H9 (cell line): Measurements from ENCODE around the gene VDAC1. TPM values are rescaled to one million over a fixed set of nuclear protein-coding genes. Genes with fewer than 3 reads are reported as not detected.

ENCODE experiments used
- DNase-seq: peaks from one replicate; pipeline ENCODE4 v3.0.0-alpha.2; 2017
- H2AFZ ChIP-seq: one replicate; pipeline ENCODE4 v1.6.1; 2013; ENCODE audit warnings: mild to moderate bottlenecking, low read length, control low read depth, moderate library complexity
- H2AK5ac ChIP-seq: 2 replicates; pipeline ENCODE4 v1.6.1; 2013; ENCODE audit warnings: low read length, control low read depth, mixed read lengths; ENCODE audit not compliant: insufficient read length
- H2BK120ac ChIP-seq: one replicate; pipeline ENCODE4 v1.6.1; 2013; ENCODE audit warnings: low read depth, mild to moderate bottlenecking, low read length, control low read depth, inconsistent platforms; ENCODE audit not compliant: poor library complexity, severe bottlenecking
- H2BK12ac ChIP-seq: 2 replicates; pipeline ENCODE4 v1.6.1; 2013; ENCODE audit warnings: low read length, control low read depth, mixed read lengths, low read depth; ENCODE audit not compliant: insufficient read length
- H2BK15ac ChIP-seq: 2 replicates; pipeline ENCODE4 v1.6.1; 2013; ENCODE audit warnings: low read depth, low read length, control low read depth
- H2BK20ac ChIP-seq: one replicate; pipeline ENCODE4 v1.6.1; 2013; ENCODE audit warnings: low read depth, mild to moderate bottlenecking, low read length, control low read depth, inconsistent platforms; ENCODE audit not compliant: poor library complexity, severe bottlenecking
- H2BK5ac ChIP-seq: 2 replicates; pipeline ENCODE4 v1.6.1; 2013; ENCODE audit warnings: low read length, control low read depth, mixed read lengths; ENCODE audit not compliant: insufficient read length
- H3K14ac ChIP-seq: 2 replicates; pipeline ENCODE4 v1.6.1; 2013; ENCODE audit warnings: low read length, control low read depth; ENCODE audit not compliant: insufficient read depth
- H3K18ac ChIP-seq: 2 replicates; pipeline ENCODE4 v1.6.1; 2013; ENCODE audit warnings: low read depth, mild to moderate bottlenecking, mixed read lengths, low read length, control low read depth; ENCODE audit not compliant: insufficient read length
- H3K23ac ChIP-seq: 2 replicates; pipeline ENCODE4 v1.6.1; 2013; ENCODE audit warnings: low read length, control low read depth, mixed read lengths, low read depth; ENCODE audit not compliant: insufficient read length
- H3K23me2 ChIP-seq: 2 replicates; pipeline ENCODE4 v1.6.1; 2013; ENCODE audit warnings: low read depth, mild to moderate bottlenecking, mixed read lengths, low read length, control low read depth; ENCODE audit not compliant: insufficient read length, poor library complexity, severe bottlenecking
- H3K27ac ChIP-seq: 2 replicates; pipeline ENCODE4 v1.5.1; 2013; ENCODE audit warnings: low read length, control low read depth, mixed read lengths, low read depth; ENCODE audit not compliant: insufficient read length
- H3K27me3 ChIP-seq: 2 replicates; pipeline ENCODE4 v1.6.1; 2013; ENCODE audit warnings: low read length, control low read depth, inconsistent platforms; ENCODE audit not compliant: insufficient read depth
- H3K4ac ChIP-seq: 2 replicates; pipeline ENCODE4 v1.6.1; 2013; ENCODE audit warnings: low read depth, mild to moderate bottlenecking, control low read depth, inconsistent platforms, low read length, moderate library complexity
- H3K4me1 ChIP-seq: 2 replicates; pipeline ENCODE4 v1.6.1; 2013; ENCODE audit warnings: low read length, control low read depth, inconsistent platforms; ENCODE audit not compliant: insufficient read depth
- H3K4me2 ChIP-seq: 2 replicates; pipeline ENCODE4 v1.6.1; 2013; ENCODE audit warnings: low read length, control low read depth, mixed read lengths; ENCODE audit not compliant: insufficient read length, insufficient read depth
- H3K56ac ChIP-seq: 2 replicates; pipeline ENCODE4 v1.6.1; 2013; ENCODE audit warnings: low read depth, mild to moderate bottlenecking, mixed read lengths, low read length, control low read depth; ENCODE audit not compliant: insufficient read length
- H3K79me1 ChIP-seq: 2 replicates; pipeline ENCODE4 v1.6.1; 2013; ENCODE audit warnings: low read depth, mild to moderate bottlenecking, moderate library complexity, low read length, control low read depth, inconsistent platforms; ENCODE audit not compliant: insufficient read depth, poor library complexity, severe bottlenecking
- H3K79me2 ChIP-seq: 2 replicates; pipeline ENCODE4 v1.6.1; 2013; ENCODE audit warnings: low read length, control low read depth, inconsistent platforms; ENCODE audit not compliant: insufficient read depth
- H3K9ac ChIP-seq: 2 replicates; pipeline ENCODE4 v1.6.1; 2013; ENCODE audit warnings: low read length, control low read depth, mixed read lengths; ENCODE audit not compliant: insufficient read length; ENCODE audit errors: extremely low read depth
- H3K9me3 ChIP-seq: one replicate; pipeline ENCODE4 v1.6.1; 2013; ENCODE audit warnings: low read depth, low read length, inconsistent platforms; ENCODE audit not compliant: control insufficient read depth
- H3T11ph ChIP-seq: one replicate; pipeline ENCODE4 v1.6.1; 2013; ENCODE audit warnings: mild to moderate bottlenecking, low read length, control low read depth, inconsistent platforms
- H4K20me1 ChIP-seq: one replicate; pipeline ENCODE4 v1.6.1; 2013; ENCODE audit not compliant: control insufficient read depth, insufficient read length, insufficient read depth
- H4K5ac ChIP-seq: 2 replicates; pipeline ENCODE4 v1.6.1; 2013; ENCODE audit warnings: low read depth, mild to moderate bottlenecking, mixed read lengths, low read length, control low read depth; ENCODE audit not compliant: insufficient read length
- H4K8ac ChIP-seq: replicated peaks from 2 replicates; pipeline ENCODE4 v1.6.1; 2013; ENCODE audit warnings: low read length, control low read depth, mixed read lengths, low read depth; ENCODE audit not compliant: insufficient read length
- H4K91ac ChIP-seq: 2 replicates; pipeline ENCODE4 v1.6.1; 2013; ENCODE audit warnings: low read depth, mild to moderate bottlenecking, moderate library complexity, mixed read lengths, low read length, control low read depth; ENCODE audit not compliant: insufficient read length
- H3K27ac Mint-ChIP-seq, 3 experiments: 2 replicates in 2 of 3; 3 replicates in 1 of 3; pipeline ENCODE4 v1.8.0; 2020 to 2021; ENCODE audit warnings: mixed read lengths in 3 of 3, mild to moderate bottlenecking in 1 of 3, moderate library complexity in 1 of 3
- H3K27me3 Mint-ChIP-seq: 2 replicates; pipeline ENCODE4 v1.8.0; 2021; ENCODE audit warnings: low read depth, mild to moderate bottlenecking, moderate library complexity, mixed read lengths
- H3K36me3 Mint-ChIP-seq, 3 experiments: 2 replicates in 2 of 3; 3 replicates in 1 of 3; pipeline ENCODE4 v1.8.0; 2020 to 2021; ENCODE audit warnings: low read depth in 3 of 3, mixed read lengths in 3 of 3; ENCODE audit not compliant: insufficient read depth in 1 of 3
- H3K4me1 Mint-ChIP-seq, 2 experiments: 2 replicates each; pipeline ENCODE4 v1.8.0; 2020; ENCODE audit warnings: mixed read lengths in 2 of 2
- H3K4me3 Mint-ChIP-seq, 2 experiments: 2 replicates in 1 of 2; 3 replicates in 1 of 2; pipeline ENCODE4 v1.8.0; 2020 to 2021; ENCODE audit warnings: mild to moderate bottlenecking in 2 of 2, mixed read lengths in 2 of 2, moderate library complexity in 1 of 2
- H3K9me3 Mint-ChIP-seq, 2 experiments: 2 replicates in 1 of 2; 3 replicates in 1 of 2; pipeline ENCODE4 v1.8.0; 2020; ENCODE audit warnings: mild to moderate bottlenecking in 2 of 2, mixed read lengths in 2 of 2, moderate library complexity in 1 of 2
- CTCF ChIP-seq: fragments of 200-600 bp; sonication (generic); conservative IDR thresholded peaks from 3 replicates; pipeline ENCODE4 v1.8.0; 2021; ENCODE audit warnings: antibody characterized with exemption, mild to moderate bottlenecking
- WGBS: extraction: QIAGEN DNeasy Blood & Tissue Kit; methylation state at CpG from one replicate; pipeline ENCODE4 v1.1.7; 2013; ENCODE audit warnings: missing lambda C conversion rate, low lambda C conversion rate, mixed read lengths; ENCODE audit not compliant: insufficient read length; ENCODE audit errors: extremely low coverage; 5-methylcytosine and 5-hydroxymethylcytosine counted together
- total RNA-seq: library from RNA; stranded (reverse); gene quantifications from 2 replicates; pipeline ENCODE4 v1.2.1, GENCODE V29; 2021

Gene VDAC1
- total RNA-seq, 1 experiment from 2014 or later, result 208 TPM

DNA sequence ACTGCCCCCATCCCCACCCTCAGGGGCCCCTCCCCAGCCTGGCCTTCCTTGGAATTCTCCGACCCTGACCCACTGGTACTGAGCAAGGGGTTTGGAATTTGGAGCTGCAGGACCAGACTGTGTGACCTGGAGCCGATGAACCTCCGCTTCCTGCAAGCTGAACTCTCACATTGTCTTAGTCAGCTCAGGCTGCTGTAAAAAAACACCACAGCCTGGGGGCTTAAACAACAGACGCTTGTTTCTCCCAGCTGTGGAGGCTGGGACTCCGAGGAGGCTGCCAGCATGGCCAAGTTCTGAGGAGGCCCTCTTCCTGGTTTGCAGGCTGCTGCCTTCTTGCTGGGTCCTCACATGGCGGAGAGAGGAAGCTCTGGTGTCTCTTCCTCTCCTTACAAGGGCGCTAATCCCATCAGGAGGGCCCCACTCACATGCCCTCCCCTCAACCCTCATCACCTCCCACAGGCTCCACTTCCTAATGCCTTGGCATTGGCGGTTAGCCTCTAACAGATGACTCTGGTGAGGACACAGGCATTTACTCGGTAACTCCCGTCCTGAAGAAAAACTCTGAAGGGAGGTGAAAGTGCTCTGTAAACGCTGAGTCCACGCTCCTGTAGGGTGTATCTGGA is 78.8 kb downstream of the VDAC1 start:
- Histone ChIP-seq H3K18ac (no peak overlapping the region), H2BK5ac (no peak overlapping the region), H4K5ac (no peak overlapping the region), H2BK20ac (no peak overlapping the region), H3K4ac (no peak overlapping the region), H3T11ph (no peak overlapping the region), H4K8ac (no peak overlapping the region), H3K23ac (no peak overlapping the region), H2AK5ac (no peak overlapping the region), H3K14ac (no peak overlapping the region), H3K9me3 (no peaks in the 10 kb centered on the region), H3K79me1 (no peaks in the 10 kb centered on the region), H3K9ac (no peak overlapping the region), H3K27me3 (no peaks in the 10 kb centered on the region), H3K27ac (no peak overlapping the region), H2BK15ac (no peak overlapping the region), H2BK120ac (no peak overlapping the region), H3K56ac (no peak overlapping the region), H3K4me2 (no peak overlapping the region), H4K20me1 (no peaks in the 10 kb centered on the region), H3K23me2 (no peaks in the 10 kb centered on the region), H2AFZ (no peak overlapping the region), H2BK12ac (no peak overlapping the region), H4K91ac (no peak overlapping the region), H3K4me1 (no peaks in the 10 kb centered on the region), H3K79me2 (no peaks in the 10 kb centered on the region)
- DNase-seq, result no peak
- Mint-ChIP-seq H3K4me1 (peaks cover 0 to 21% of the 10 kb centered on the region in 2 experiments; a peak in 3 of 4 replicates), H3K27ac (no peak overlapping the region; a peak in 1 of 7 replicates), H3K9me3 (no peaks in the 10 kb centered on the region), H3K36me3 (no peaks in the 10 kb centered on the region), H3K27me3 (peaks cover 2% of the 10 kb centered on the region), H3K4me3 (no peak overlapping the region)
- TF ChIP-seq CTCF, result no peak
- no CpG with 5 or more reads among the region's 12 CpGs for WGBS
